H1 (cell line): Measurements from ENCODE around the gene ANKH. TPM values are rescaled to one million over a fixed set of nuclear protein-coding genes. Genes with fewer than 3 reads are reported as not detected.

Experiments
- CTCF ChIA-PET: fragments of 300-600 bp; sonication (Branson Sonifier 250); formaldehyde crosslinking; loops from one replicate; lab custom pipeline; 2021; ENCODE audit not compliant: partially characterized antibody; lab: Charles Lee
- POLR2A ChIA-PET: fragments of 300-600 bp; sonication (Branson Sonifier 250); formaldehyde crosslinking; loops from one replicate; lab custom pipeline; 2021; ENCODE audit warnings: inconsistent platforms; ENCODE audit not compliant: partially characterized antibody; lab: Charles Lee
- DNase-seq, 2 experiments: peaks; one replicate each; pipeline versions ENCODE4 v3.0.0 to v3.0.0-alpha.2; 2010 to 2022; ENCODE audit warnings: low spot score in 2 of 2, low read depth in 1 of 2, mixed read lengths in 1 of 2
- FAIRE-seq: peaks from 2 replicates; lab custom pipeline; 2011; peaks lifted over from hg19 to GRCh38; lab: Jason Lieb, UNC
- H2AFZ ChIP-seq: 2 replicates; pipeline ENCODE4 v1.8.1; 2012; ENCODE audit warnings: low read length, inconsistent platforms
- H2AK5ac ChIP-seq: 2 replicates; pipeline ENCODE4 v1.6.1; 2013; ENCODE audit warnings: low read depth, low read length
- H2BK120ac ChIP-seq: replicated peaks from 2 replicates; pipeline ENCODE3; 2013; ENCODE audit warnings: low read depth, low read length, inconsistent platforms
- H2BK12ac ChIP-seq: 2 replicates; pipeline ENCODE4 v1.6.1; 2013; ENCODE audit warnings: low read depth, low read length
- H2BK15ac ChIP-seq: 2 replicates; pipeline ENCODE4 v1.6.1; 2013; ENCODE audit warnings: low read length
- H2BK20ac ChIP-seq: 2 replicates; pipeline ENCODE4 v1.6.1; 2013; ENCODE audit warnings: low read length
- H2BK5ac ChIP-seq: 2 replicates; pipeline ENCODE4 v1.6.1; 2013; ENCODE audit warnings: low read depth, low read length
- H3K14ac ChIP-seq: 2 replicates; pipeline ENCODE4 v1.6.1; 2013; ENCODE audit warnings: inconsistent platforms; ENCODE audit not compliant: insufficient read length
- H3K18ac ChIP-seq: 2 replicates; pipeline ENCODE4 v1.6.1; 2013; ENCODE audit warnings: low read length; ENCODE audit errors: extremely low read depth
- H3K23ac ChIP-seq: 2 replicates; pipeline ENCODE4 v1.6.1; 2013; ENCODE audit warnings: inconsistent platforms; ENCODE audit not compliant: insufficient read length
- H3K23me2 ChIP-seq: 2 replicates; pipeline ENCODE4 v1.6.1; 2013; ENCODE audit warnings: low read depth, low read length
- H3K27ac ChIP-seq: 2 replicates; pipeline ENCODE4 v1.6.1; 2011; ENCODE audit warnings: low read depth, low read length, inconsistent platforms
- H3K27me3 ChIP-seq, 4 experiments: replicated peaks in 1 of 4; 1 replicate in 1 of 4; 2 replicates in 3 of 4; pipeline versions ENCODE4 v1.6.1 to v1.8.1; 2011 to 2013; ENCODE audit warnings: low read length in 3 of 4, mild to moderate bottlenecking in 3 of 4, inconsistent platforms in 2 of 4, mixed read lengths in 2 of 4, moderate library complexity in 1 of 4; ENCODE audit not compliant: control insufficient read depth in 3 of 4, insufficient read depth in 3 of 4; ENCODE audit errors: extremely low read depth in 1 of 4
- H3K36me3 ChIP-seq, 4 experiments: 2 replicates each; pipeline versions ENCODE4 v1.6.1 to v1.8.1; 2011 to 2013; ENCODE audit warnings: mild to moderate bottlenecking in 4 of 4, low read length in 3 of 4, moderate library complexity in 2 of 4, control low read depth in 1 of 4, inconsistent platforms in 1 of 4; ENCODE audit not compliant: insufficient read depth in 4 of 4, control insufficient read depth in 2 of 4
- H3K4ac ChIP-seq: replicated peaks from 2 replicates; pipeline ENCODE3; 2013; ENCODE audit warnings: low read length, low read depth, mixed read lengths, inconsistent platforms; ENCODE audit not compliant: insufficient read length
- H3K4me1 ChIP-seq, 4 experiments: replicated peaks in 1 of 4; 1 replicate in 1 of 4; 2 replicates in 3 of 4; pipeline versions ENCODE4 v1.6.1 to v1.8.1; 2011 to 2013; ENCODE audit warnings: low read length in 3 of 4, inconsistent platforms in 2 of 4, mixed read lengths in 1 of 4; ENCODE audit not compliant: insufficient read depth in 4 of 4, control insufficient read depth in 3 of 4
- H3K4me2 ChIP-seq, 2 experiments: 2 replicates each; pipeline versions ENCODE4 v1.6.1 to v1.8.1; 2011 to 2013; ENCODE audit warnings: low read depth in 2 of 2, low read length in 2 of 2, control low read depth in 1 of 2, inconsistent platforms in 1 of 2, mild to moderate bottlenecking in 1 of 2; ENCODE audit not compliant: insufficient read depth in 1 of 2
- H3K4me3 ChIP-seq, 4 experiments: fragments of 200-600, 300-600 bp in 1 of 4; sonication (generic), shearing (Covaris generic), sonication (Bioruptor Twin) in 1 of 4; 2 replicates each; pipeline versions ENCODE4 v1.5.1 to v1.8.1; 2011 to 2016; ENCODE audit warnings: low read length in 4 of 4, low read depth in 3 of 4, control low read depth in 2 of 4, inconsistent platforms in 2 of 4, mild to moderate bottlenecking in 2 of 4, mixed read lengths in 1 of 4, moderate library complexity in 1 of 4; ENCODE audit not compliant: insufficient read depth in 2 of 4; ENCODE audit errors: extremely low read depth in 1 of 4
- H3K56ac ChIP-seq: replicated peaks from 2 replicates; pipeline ENCODE3; 2013; ENCODE audit warnings: low read depth, mild to moderate bottlenecking, mixed read lengths, low read length, inconsistent platforms; ENCODE audit not compliant: insufficient read length
- H3K79me1 ChIP-seq: 2 replicates; pipeline ENCODE4 v1.6.1; 2013; ENCODE audit warnings: low read depth, low read length, control low read depth
- H3K79me2 ChIP-seq, 2 experiments: 2 replicates each; pipeline versions ENCODE4 v1.6.1 to v1.8.1; 2012 to 2013; ENCODE audit warnings: low read length in 2 of 2, mild to moderate bottlenecking in 2 of 2, inconsistent platforms in 1 of 2; ENCODE audit not compliant: insufficient read depth in 2 of 2, control insufficient read depth in 1 of 2
- H3K9ac ChIP-seq, 4 experiments: replicated peaks in 1 of 4; 1 replicate in 1 of 4; 2 replicates in 3 of 4; pipeline versions ENCODE4 v1.6.1 to v1.8.1; 2011 to 2013; ENCODE audit warnings: low read depth in 3 of 4, low read length in 3 of 4, control low read depth in 2 of 4, mild to moderate bottlenecking in 2 of 4, moderate library complexity in 2 of 4, inconsistent platforms in 1 of 4; ENCODE audit errors: extremely low read depth in 1 of 4
- H3K9me3 ChIP-seq, 2 experiments: 2 replicates each; pipeline versions ENCODE4 v1.6.1 to v1.8.1; 2012 to 2013; ENCODE audit warnings: mild to moderate bottlenecking in 2 of 2, moderate library complexity in 2 of 2, control low read depth in 1 of 2, inconsistent platforms in 1 of 2, low read depth in 1 of 2, low read length in 1 of 2, mixed read lengths in 1 of 2; ENCODE audit not compliant: insufficient read depth in 2 of 2
- H4K20me1 ChIP-seq, 2 experiments: replicated peaks in 1 of 2; 2 replicates each; pipeline versions ENCODE3 to v1.8.1; 2011 to 2013; ENCODE audit warnings: inconsistent platforms in 2 of 2, low read length in 2 of 2, mild to moderate bottlenecking in 1 of 2; ENCODE audit not compliant: insufficient read depth in 2 of 2, control insufficient read depth in 1 of 2
- H4K5ac ChIP-seq: 2 replicates; pipeline ENCODE4 v1.6.1; 2013; ENCODE audit warnings: low read length, low read depth, mixed read lengths, inconsistent platforms; ENCODE audit not compliant: insufficient read length
- H4K8ac ChIP-seq: 2 replicates; pipeline ENCODE4 v1.8.0; 2013; ENCODE audit warnings: mild to moderate bottlenecking, moderate library complexity, low read length, inconsistent platforms; ENCODE audit not compliant: insufficient read depth; ENCODE audit errors: extremely low read depth
- H4K91ac ChIP-seq: replicated peaks from 2 replicates; pipeline ENCODE3; 2013; ENCODE audit warnings: low read length, mixed read lengths, inconsistent platforms; ENCODE audit not compliant: insufficient read length
- FOSL1 ChIP-seq: IDR thresholded peaks from 2 replicates; pipeline ENCODE4 v1.6.1; 2011; ENCODE audit warnings: mild to moderate bottlenecking, low read depth, low read length, moderate library complexity; ENCODE audit not compliant: insufficient read depth
- KDM5A ChIP-seq: fragments of 200-600 bp; IDR thresholded peaks from 2 replicates; pipeline ENCODE4 v1.7.1; 2012; ENCODE audit warnings: mild to moderate bottlenecking, low read length, inconsistent platforms, mixed read lengths
- MAX ChIP-seq: IDR thresholded peaks from 2 replicates; pipeline ENCODE4 v1.6.1; 2012; ENCODE audit warnings: inconsistent platforms
- TAF1 ChIP-seq: IDR thresholded peaks from 2 replicates; pipeline ENCODE4 v1.6.1; 2011; ENCODE audit warnings: mild to moderate bottlenecking, low read depth, low read length
- WGBS, 2 experiments: shearing (Covaris generic) in 1 of 2; methylation state at CpG; one replicate each; pipeline versions ENCODE4 v1.1.6 to v1.1.7; 2013 to 2015; ENCODE audit warnings: low lambda C conversion rate in 2 of 2, mixed read lengths in 2 of 2, inconsistent platforms in 1 of 2, low coverage in 1 of 2, missing lambda C conversion rate in 1 of 2; ENCODE audit not compliant: insufficient replicate concordance in 2 of 2, insufficient coverage in 1 of 2, insufficient read length in 1 of 2; ENCODE audit errors: extremely low coverage in 1 of 2, missing lambda C conversion rate in 1 of 2; 5-methylcytosine and 5-hydroxymethylcytosine counted together
- polyA plus RNA-seq, 7 experiments: library from polyadenylated mRNA; depleted of rRNA in 3 of 7; stranded (reverse) in 5 of 7; unstranded in 2 of 7; fragments of >200 nt in 5 of 7; fragments of 200-250 nt in 2 of 7; gene quantifications; 1 replicate in 5 of 7; 2 replicates in 1 of 7; 4 replicates in 1 of 7; pipeline versions ENCODE4 v1.2.1 to v1.2.3, GENCODE V29; 2011 to 2013; ENCODE audit warnings: missing spikeins in 2 of 7, mixed read lengths in 2 of 7
- total RNA-seq: library from RNA; stranded (reverse); fragmentation: NEBNext Ultra II Directional; extraction: Animal tissue kit (Norgen Biotek cat#: 25700); gene quantifications from 2 replicates; pipeline ENCODE4 v1.2.1, GENCODE V29; 2021

ANKH gene
- total and polyA plus RNA-seq, 2 of the 8 experiments (the other 6 are each of a cell fraction or from before 2014, with no cell fraction given): 5.3 to 13.0 TPM

DNA sequence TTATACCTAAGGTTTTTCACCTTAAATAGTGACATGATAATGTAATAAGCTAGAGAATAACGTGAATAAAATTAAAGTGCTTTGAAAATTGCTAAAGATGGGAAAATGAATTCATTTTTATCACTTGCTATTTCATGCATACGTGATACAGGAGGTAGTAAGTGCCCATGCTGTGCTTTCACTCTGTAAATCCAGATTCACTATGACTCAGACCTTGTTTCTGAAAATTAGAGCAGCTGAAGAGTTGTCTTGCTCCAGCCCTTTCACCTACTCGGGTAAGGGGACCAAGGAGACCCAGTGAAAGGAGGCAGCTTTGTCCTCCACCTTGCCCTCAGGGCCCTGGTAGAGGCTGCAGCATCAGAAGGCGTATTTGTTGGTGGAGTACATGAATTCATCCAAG is 87.9 kb downstream of the ANKH start:
- Histone ChIP-seq H3K9me3 (peaks cover 0 to 13% of the 10 kb centered on the region in 2 experiments; a peak in 2 of 4 replicates), H3K14ac (no peak overlapping the region), H3K27ac (no peak overlapping the region), H3K36me3 (no peaks in the 10 kb centered on the region), H4K5ac (no peak overlapping the region), H2AK5ac (no peak overlapping the region), H3K4me3 (no peak overlapping the region), H3K79me1 (no peaks in the 10 kb centered on the region; the same call in 1 of the 2 replicates), H3K4me2 (no peak overlapping the region), H2BK120ac (no peak overlapping the region), H2BK15ac (no peak overlapping the region), H4K20me1 (no peaks in the 10 kb centered on the region), H3K79me2 (no peaks in the 10 kb centered on the region), H3K18ac (no peak overlapping the region), H4K8ac (no peak overlapping the region), H2BK12ac (no peak overlapping the region), H3K9ac (no peak overlapping the region), H4K91ac (no peak overlapping the region), H2AFZ (no peak overlapping the region), H3K56ac (no peak overlapping the region), H2BK20ac (no peak overlapping the region), H3K27me3 (no peaks in the 10 kb centered on the region), H3K4ac (no peak overlapping the region), H3K23ac (no peak overlapping the region), H3K23me2 (no peaks in the 10 kb centered on the region), H3K4me1 (peaks cover 0 to 1% (median 0%) of the 10 kb centered on the region in 4 experiments; a peak in 1 of 7 replicates), H2BK5ac (no peak overlapping the region)
- DNase-seq: no peak
- CTCF ChIA-PET: no interaction called here
- no peak for FAIRE-seq
- WGBS, 2 experiments: 89% methylated on average over 4 of the region's 4 CpGs; no CpG with 5 or more reads in 1 of the 2 experiments
- POLR2A ChIA-PET: no interaction called here
- TF ChIP-seq TAF1: no peak
- TF ChIP-seq FOSL1: no peak
- TF ChIP-seq KDM5A: no peak
- TF ChIP-seq MAX: no peak
